Coronary artery (tissue), 2 donors: ENCODE results near the gene SNX21.
A peak's percentile ranks its signal among the peaks of the same experiment; 100 is the strongest.
"Not testable (repeated sequence)": the region's sequence is repeated elsewhere in the genome, so short reads cannot be mapped to it uniquely, and the experiment has no call there.

Experiments
- DNase-seq: peaks from one replicate; pipeline ENCODE4 v3.0.0-alpha.2; 2017; ENCODE audit warnings: low spot score
- H3K27ac ChIP-seq, 2 donors: fragments of 200-600 bp; sonication (generic); one replicate each; pipeline ENCODE4 v1.5.1; 2016 to 2019
- H3K4me3 ChIP-seq: fragments of 200-600 bp; sonication (generic); 2 replicates; pipeline ENCODE4 v1.5.1; 2016; ENCODE audit warnings: mild to moderate bottlenecking, moderate library complexity
- TF ChIP-seq, protein P1 (sequence below): fragments of 200-600 bp; sonication (generic); IDR thresholded peaks from one replicate; pipeline ENCODE4 v1.5.1; 2019; ENCODE audit warnings: antibody characterized with exemption

SNX21 gene

DNA sequence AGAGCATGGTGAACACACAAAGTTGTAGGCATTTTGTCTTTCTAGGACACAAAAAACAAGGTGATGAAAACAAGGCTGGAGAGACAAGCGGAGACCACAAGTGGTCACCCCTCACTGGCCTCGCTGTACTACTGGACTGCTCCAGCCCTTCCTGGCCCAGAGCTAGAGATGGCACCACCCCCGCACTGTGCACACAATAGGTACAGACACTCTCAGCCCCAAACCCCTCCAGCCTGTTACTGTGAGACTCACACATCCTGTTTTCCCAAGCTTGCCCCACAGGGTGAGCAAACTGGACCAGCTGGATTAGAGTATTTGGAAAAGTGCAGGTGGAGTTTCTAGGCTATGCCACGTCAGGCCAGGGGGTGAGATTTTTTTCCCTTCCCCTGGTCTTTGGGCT, 39.0 kb downstream of the SNX21 start:
- TF ChIP-seq, protein P1, sequence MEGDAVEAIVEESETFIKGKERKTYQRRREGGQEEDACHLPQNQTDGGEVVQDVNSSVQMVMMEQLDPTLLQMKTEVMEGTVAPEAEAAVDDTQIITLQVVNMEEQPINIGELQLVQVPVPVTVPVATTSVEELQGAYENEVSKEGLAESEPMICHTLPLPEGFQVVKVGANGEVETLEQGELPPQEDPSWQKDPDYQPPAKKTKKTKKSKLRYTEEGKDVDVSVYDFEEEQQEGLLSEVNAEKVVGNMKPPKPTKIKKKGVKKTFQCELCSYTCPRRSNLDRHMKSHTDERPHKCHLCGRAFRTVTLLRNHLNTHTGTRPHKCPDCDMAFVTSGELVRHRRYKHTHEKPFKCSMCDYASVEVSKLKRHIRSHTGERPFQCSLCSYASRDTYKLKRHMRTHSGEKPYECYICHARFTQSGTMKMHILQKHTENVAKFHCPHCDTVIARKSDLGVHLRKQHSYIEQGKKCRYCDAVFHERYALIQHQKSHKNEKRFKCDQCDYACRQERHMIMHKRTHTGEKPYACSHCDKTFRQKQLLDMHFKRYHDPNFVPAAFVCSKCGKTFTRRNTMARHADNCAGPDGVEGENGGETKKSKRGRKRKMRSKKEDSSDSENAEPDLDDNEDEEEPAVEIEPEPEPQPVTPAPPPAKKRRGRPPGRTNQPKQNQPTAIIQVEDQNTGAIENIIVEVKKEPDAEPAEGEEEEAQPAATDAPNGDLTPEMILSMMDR, result no peak
- no peak overlapping the region for H3K4me3 ChIP-seq
- H3K27ac ChIP-seq, result no peak overlapping the region
- no peak for DNase-seq

DNA sequence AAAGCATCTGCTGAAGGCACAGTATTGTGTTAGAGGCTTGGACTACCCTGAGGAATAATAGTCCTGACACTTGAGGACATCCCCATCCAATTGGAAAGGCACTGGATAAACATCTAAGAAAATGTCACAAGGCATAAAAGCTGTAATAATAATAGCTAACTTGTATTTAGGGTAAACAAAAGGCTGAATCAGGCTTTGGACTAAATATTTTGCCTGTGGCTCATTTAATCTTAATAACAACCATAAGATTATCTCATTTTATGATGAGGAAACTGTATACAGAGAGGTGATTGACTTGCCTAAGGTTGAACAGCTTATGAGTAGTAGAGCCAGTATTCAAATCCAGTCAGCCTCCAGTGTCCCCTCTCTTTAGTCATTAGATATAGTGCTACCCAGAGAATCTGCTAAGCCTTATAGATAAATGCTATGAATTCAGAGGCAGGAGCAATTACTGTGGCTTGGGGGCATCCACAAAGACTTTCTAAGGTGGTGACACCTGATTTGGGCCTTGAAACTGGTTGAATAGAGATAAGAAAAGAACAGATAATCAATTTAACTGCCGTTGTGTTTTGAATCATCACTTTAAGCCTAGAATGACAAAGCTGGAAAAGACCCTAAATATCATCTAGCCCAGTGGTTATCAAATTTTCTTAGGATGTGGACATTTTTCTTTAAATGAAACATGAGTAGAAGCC, 40.0 kb downstream of the SNX21 start:
- Histone ChIP-seq H3K27ac (no peak overlapping the region), H3K4me3 (no peak overlapping the region)
- TF ChIP-seq, protein P1, result no peak
- no peak for DNase-seq

DNA sequence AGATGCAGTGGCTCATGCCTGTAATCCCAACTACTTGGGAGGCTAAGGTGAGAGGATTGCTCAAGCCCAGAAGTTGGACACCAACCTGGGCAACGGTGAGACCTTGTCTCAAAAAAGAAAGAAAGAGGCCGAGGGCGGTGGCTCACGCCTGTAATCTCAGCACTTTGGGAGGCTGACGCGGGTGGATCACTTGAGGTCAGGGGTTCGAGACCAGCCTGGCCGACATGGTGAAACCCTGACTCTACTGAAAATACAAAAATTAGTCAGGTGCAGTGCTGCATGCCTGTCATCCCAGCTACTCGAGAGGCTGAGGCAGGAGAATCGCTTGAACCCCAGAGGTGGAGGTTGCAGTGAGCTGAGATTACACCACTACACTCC, 40.5 kb downstream of the SNX21 start:
- DNase-seq, H3K27ac ChIP-seq, H3K4me3 ChIP-seq: not testable (repeated sequence)

DNA sequence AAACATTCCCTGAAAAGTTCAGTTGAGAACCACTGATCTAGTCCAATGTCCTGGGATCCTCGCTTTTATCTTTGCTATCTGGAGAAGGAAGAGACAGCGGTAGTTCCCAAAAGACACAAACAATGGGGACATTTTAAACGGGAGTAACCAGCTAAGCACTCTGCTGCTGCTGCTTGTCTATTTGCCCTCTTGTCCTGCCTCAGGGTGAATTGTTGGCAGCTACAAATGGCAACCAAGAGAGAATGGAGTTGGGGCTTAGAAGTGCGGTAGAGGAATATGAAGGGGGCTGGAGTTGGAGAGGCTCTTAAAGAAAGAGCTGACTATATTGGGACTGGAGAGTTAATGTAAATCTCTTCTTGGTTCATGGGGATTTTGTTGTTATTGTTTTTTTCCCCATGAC, 41.0 kb downstream of the SNX21 start:
- no peak for DNase-seq
- TF ChIP-seq, protein P1, result no peak
- no peak overlapping the region for H3K4me3 ChIP-seq
- H3K27ac ChIP-seq, result no peak overlapping the region

DNA sequence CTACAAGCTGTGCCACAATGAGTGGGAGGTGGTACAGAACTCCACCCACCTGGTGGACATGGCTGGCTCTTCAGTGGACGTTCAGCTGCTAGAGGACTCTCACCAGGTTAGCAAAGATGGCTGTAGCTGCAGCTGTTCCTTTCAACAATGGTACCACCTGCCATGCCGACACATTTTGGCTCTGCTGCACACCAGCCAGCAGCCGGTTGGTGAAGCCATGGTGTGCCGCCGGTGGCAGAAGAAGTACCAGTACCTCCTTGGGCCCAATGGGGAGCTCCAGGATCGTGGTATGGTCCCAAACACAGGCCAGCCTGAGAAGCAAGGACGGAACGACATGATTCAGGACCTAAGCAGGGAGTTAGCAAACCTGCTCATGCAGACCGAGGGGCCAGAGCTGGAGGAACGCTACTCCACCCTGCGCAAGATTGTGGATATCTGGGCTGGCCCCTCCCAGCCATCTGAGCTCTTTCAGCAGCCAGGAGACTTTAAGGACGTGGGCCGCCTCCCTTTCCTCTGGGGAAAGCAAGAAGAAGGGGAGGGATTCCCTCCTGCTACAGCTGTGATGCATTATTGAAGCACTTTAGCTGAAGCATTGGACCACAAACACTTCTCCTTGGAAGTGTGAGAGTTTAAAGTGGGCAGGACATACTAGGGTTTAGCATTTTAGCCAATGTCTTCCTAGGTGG, 44.6 kb downstream of the SNX21 start:
- Histone ChIP-seq H3K27ac (peak overlapping the region in 1 of 2 donors; percentile 16), H3K4me3 (no peak overlapping the region)
- no peak for DNase-seq
- TF ChIP-seq, protein P1, result no peak

DNA sequence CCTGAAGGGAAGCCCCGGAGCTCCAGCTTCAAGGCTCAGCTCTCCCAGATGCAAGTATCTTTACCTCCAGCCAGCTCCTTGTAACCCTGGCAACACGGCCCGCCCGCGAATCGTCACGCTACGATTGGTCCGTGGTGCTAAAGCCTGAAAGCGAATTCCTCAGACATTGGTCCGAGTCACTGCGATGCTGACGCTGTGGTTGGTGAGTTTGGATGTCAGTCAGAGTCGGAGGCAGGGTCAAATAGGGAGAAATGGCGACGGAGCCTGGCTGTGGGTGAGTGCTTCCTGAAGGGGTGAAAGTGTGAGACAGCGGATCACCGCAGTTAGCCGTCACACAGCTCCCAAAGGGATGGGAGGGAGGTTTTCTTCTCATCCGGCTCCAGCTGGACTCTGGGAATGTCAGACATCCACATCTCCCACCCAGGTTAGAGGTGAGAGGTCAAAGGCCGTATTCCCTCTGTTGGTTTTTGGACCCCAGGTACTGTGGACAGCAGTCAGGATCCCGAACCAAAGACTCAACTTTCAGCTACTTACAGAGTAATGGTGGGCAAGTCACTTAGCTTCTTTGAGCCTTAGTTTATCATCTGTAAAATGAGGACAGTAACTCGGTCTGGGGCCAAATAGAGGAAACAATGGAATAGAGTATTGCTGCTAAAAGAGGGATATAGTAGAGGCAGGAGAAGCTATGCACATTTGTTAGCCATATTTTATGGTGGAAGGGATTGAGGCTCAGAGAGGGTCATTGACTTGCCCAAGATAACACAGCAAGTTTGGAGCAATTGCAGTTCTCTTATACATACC, 47.6 kb downstream of the SNX21 start, which contains the start of gene ZSWIM1:
Gene ZSWIM1, plus strand, starts transcription at position 240 of the 801 bp plus-strand sequence. CDS start 1,366 bp downstream, outside the sequence.
- TF ChIP-seq, protein P1, result no peak
- peak within 1 kb of the TSS; percentile 51 to 93 for H3K27ac ChIP-seq
- DNase-seq, result peak; percentile 99
- peak within 1 kb of the TSS; percentile 79 for H3K4me3 ChIP-seq

DNA sequence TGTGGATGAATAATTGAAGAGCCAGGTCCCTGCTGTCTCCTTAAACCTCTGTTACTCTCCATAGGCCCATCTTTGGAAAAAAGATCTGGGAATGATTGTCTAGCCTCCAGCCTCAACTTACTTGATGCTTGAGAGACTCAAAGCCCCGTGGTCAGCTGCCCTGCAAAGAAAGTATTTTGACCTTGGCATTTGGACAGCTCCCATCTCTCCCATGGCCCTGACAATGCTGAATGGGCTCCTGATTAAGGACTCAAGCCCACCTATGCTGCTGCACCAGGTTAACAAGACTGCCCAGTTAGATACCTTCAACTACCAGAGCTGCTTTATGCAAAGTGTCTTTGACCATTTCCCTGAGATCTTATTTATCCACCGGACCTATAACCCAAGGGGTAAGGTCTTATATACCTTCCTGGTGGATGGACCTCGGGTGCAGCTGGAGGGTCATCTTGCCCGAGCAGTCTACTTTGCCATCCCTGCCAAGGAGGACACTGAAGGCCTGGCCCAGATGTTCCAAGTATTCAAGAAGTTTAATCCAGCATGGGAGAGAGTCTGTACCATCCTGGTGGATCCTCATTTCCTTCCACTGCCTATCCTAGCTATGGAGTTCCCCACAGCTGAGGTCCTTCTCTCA, 49.0 kb downstream of the SNX21 start:
- TF ChIP-seq, protein P1, result no peak
- Histone ChIP-seq H3K4me3 (no peak overlapping the region), H3K27ac (no peak overlapping the region)
- no peak for DNase-seq
